Neural crest cell (in vitro differentiated cells): ENCODE data around the gene DNHD1. TPM values are rescaled to one million over a fixed set of nuclear protein-coding genes. Genes with fewer than 3 reads are reported as not detected.

Experiments
- DNase-seq: peaks from one replicate; pipeline ENCODE4 v3.0.0; 2021; ENCODE audit warnings: low read depth, mixed read lengths, low spot score
- H3K27ac Mint-ChIP-seq: one replicate; pipeline ENCODE4 v1.8.0; 2021; ENCODE audit warnings: mild to moderate bottlenecking, mixed read lengths; ENCODE audit not compliant: unreplicated experiment
- H3K27me3 Mint-ChIP-seq: 2 replicates; pipeline ENCODE4 v1.8.0; 2021; ENCODE audit warnings: low read depth, mild to moderate bottlenecking, mixed read lengths
- H3K36me3 Mint-ChIP-seq: 2 replicates; pipeline ENCODE4 v1.8.0; 2021; ENCODE audit warnings: low read depth, mild to moderate bottlenecking, mixed read lengths
- H3K4me1 Mint-ChIP-seq: 2 replicates; pipeline ENCODE4 v1.8.0; 2021; ENCODE audit warnings: mixed read lengths
- H3K4me3 Mint-ChIP-seq: one replicate; pipeline ENCODE4 v1.8.0; 2021; ENCODE audit warnings: mild to moderate bottlenecking, mixed read lengths
- H3K9me3 Mint-ChIP-seq: 2 replicates; pipeline ENCODE4 v1.8.0; 2021; ENCODE audit warnings: mixed read lengths
- total RNA-seq: library from RNA; stranded (reverse); gene quantifications from 2 replicates; pipeline ENCODE4 v1.2.1, GENCODE V29; 2021
- TF ChIP-seq, protein P1 (sequence below): fragments of 200-600 bp; sonication (generic); conservative IDR thresholded peaks from 2 replicates; pipeline ENCODE4 v1.5.0; 2021; ENCODE audit warnings: antibody characterized with exemption, mild to moderate bottlenecking

Gene DNHD1
- total RNA-seq, 1 donor from 2014 or later, result 10.2 TPM

DNA sequence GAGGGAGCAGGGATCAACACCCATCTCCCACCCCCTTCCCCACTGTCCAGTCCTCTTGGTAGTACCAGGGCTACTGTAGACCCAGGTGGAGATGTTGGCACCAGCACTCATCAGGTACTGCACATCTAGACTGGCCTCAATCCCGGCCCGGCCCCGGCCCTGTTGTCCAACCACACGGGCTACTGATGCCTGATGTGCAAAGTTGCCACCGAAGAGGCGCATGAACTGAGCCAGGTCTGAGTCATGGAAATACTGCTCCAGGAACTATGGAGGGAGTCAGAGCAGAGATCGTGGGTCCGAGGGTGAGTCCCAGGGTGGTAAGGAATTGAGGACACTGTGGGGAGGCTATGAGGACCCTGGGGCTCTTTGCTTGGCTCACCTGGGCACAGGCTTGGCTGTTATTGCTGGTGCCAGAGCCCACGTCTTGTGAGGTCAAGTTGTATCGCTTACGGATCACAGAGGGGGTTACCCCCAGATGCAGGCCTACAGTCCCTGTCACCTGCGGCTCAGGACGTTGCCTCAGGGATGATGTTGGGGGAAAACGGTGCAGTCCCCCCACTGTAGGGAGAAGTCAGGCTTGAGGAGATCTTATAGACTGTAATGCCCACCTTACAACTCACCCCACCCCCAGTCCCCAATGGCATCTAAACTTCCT lies 119.6 kb downstream of the DNHD1 start:
- Mint-ChIP-seq H3K36me3 (peaks cover 6% of the 10 kb centered on the region), H3K4me3 (peak overlapping the region; percentile 36), H3K27me3 (no peaks in the 10 kb centered on the region), H3K4me1 (no peaks in the 10 kb centered on the region), H3K27ac (no peak overlapping the region), H3K9me3 (no peaks in the 10 kb centered on the region)
- DNase-seq, result no peak
- TF ChIP-seq, protein P1, sequence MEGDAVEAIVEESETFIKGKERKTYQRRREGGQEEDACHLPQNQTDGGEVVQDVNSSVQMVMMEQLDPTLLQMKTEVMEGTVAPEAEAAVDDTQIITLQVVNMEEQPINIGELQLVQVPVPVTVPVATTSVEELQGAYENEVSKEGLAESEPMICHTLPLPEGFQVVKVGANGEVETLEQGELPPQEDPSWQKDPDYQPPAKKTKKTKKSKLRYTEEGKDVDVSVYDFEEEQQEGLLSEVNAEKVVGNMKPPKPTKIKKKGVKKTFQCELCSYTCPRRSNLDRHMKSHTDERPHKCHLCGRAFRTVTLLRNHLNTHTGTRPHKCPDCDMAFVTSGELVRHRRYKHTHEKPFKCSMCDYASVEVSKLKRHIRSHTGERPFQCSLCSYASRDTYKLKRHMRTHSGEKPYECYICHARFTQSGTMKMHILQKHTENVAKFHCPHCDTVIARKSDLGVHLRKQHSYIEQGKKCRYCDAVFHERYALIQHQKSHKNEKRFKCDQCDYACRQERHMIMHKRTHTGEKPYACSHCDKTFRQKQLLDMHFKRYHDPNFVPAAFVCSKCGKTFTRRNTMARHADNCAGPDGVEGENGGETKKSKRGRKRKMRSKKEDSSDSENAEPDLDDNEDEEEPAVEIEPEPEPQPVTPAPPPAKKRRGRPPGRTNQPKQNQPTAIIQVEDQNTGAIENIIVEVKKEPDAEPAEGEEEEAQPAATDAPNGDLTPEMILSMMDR, result no peak

DNA sequence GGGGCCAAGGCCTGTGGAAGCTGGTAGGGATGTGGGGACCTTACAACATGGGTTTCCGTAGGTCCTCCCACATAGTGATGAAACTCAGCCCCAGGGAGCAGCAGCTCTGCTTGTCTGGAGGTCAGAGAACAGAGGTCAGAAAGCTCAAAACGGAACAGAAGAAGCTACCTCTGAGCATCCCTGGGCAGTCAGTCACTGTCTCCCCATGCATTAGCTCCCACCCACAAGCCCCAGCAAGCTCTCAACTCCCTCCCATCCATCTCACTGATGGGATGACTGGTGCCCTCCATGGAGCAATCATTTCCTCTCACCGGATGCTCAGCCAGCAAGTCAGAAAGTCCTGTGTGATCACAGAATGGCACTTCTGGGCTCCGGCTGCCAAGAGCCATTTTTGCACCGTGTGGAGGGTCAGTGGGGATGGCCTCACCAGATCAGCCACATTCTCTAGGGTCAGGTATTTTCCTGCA lies 120.3 kb downstream of the DNHD1 start:
- no peaks in the 10 kb centered on the region for H3K27me3 Mint-ChIP-seq
- peaks cover 6% of the 10 kb centered on the region for H3K36me3 Mint-ChIP-seq
- no peak for DNase-seq
- TF ChIP-seq, protein P1, result no peak
- H3K4me3 Mint-ChIP-seq, result peak overlapping the region; percentile 36
- no peaks in the 10 kb centered on the region for H3K9me3 Mint-ChIP-seq
- H3K27ac Mint-ChIP-seq, result no peak overlapping the region
- no peaks in the 10 kb centered on the region for H3K4me1 Mint-ChIP-seq

DNA sequence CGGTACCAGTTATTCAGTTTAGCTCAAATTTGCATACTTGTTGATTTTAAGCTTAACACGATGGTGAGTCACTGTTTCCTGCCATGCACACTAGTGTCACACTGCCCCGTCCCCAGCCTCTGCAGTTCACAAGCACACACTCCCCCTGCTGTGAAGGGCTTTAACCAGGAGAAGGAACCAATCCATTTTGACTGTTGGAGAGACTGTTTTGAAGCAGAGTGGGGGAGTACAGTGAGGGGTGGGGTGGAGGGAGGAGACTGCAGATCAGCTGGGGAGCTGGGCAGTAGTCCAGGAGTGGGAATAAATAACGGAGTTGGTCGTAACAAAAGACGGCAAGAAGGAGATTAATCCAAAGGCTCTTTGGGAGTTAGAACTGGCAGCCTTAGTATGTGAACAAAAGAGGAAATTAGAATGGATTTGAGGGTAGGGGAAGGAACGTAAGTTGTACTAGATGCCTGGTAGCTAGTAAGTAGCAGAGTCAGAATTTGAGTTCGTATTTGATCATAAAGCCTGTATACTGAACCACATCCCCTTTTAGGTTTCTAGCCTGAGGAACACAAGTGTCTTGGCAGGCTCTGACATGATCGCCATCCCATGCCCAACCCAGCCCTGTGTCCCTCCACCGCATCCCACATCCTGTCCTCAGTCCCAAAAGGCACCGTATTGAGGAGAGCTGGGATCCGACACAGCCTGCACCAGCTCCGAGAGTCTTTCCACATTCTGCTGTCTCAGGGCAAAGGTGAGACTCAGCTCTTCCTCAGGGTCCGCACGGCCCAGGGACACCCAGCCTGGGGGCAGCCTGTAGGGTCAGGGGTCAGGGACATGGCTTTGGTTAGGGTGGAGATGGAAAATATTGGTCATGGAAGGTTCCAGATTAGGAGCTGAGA lies 121.3 kb downstream of the DNHD1 start:
- no peaks in the 10 kb centered on the region for H3K9me3 Mint-ChIP-seq
- no peaks in the 10 kb centered on the region for H3K4me1 Mint-ChIP-seq
- TF ChIP-seq, protein P1, result no peak
- peaks cover 6% of the 10 kb centered on the region for H3K36me3 Mint-ChIP-seq
- no peak overlapping the region for H3K4me3 Mint-ChIP-seq
- H3K27me3 Mint-ChIP-seq, result no peaks in the 10 kb centered on the region
- no peak overlapping the region for H3K27ac Mint-ChIP-seq
- DNase-seq, result no peak

DNA sequence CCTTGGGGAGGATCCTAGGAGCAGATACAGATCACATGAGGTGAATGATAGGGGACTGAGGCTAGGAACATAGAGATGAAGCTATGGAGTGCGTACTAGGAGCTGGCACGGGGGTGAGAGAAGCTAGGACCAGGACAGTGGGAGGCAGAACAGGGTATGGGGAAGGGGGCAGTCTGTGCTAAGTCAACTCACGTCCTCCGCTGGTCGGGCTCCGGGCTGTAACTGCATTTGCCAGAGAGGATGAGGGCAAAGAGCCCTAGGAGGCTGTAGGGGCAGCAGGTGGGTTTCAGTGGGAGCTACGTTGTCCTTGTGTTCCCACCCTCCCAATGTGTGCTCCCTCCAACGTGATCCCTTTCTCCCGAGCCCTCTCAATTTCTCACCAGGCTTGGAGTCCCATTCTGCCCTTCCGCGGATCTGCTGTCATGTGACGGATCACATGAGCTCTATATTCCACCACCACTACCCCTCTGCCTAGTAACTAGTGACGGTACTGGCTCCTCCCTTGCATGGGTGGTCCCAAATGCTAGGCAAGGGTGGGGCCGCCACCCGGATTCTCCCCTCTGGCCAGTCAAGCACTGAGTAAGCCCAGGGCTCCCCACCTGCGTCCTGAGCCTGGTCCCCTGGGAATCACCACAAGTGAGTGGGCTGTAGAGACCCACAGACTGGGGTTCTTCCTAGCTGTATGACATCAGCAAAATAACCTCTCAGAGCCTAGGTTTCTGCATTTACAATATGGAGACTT lies 122.1 kb downstream of the DNHD1 start, which contains the start of gene TPP1:
Gene TPP1, minus strand, starts transcription at position 419 of the 742 bp plus-strand sequence. Its CDS starts 22 bp downstream, at position 397.
- Mint-ChIP-seq H3K27ac (no peak within 1 kb of the TSS), H3K9me3 (no peaks in the 10 kb centered on the region), H3K4me3 (no peak within 1 kb of the TSS), H3K27me3 (no peaks in the 10 kb centered on the region), H3K36me3 (peaks cover 6% of the 10 kb centered on the region), H3K4me1 (no peaks in the 10 kb centered on the region)
- peak; percentile 78 for DNase-seq
- TF ChIP-seq, protein P1, result no peak

DNA sequence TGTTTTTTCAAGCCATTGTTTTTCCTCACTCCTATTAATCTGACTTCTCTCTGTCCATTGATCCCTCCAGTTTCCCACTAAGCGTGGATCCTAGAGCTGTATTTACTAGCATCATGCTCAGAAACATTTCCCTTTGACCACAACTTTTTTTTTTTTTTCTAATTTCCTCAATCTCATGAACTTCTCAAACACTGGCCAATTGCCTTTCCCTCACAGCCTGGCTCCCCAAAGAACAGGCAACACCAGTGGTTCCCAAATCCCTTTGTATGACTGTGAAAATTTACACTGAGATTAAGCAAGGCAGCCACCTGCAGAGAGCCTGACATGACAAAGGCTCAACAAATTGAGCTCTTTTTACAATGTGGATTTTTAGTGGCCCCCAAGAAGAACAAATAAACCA lies 123.6 kb downstream of the DNHD1 start:
- Mint-ChIP-seq H3K27ac (no peak overlapping the region), H3K4me1 (no peaks in the 10 kb centered on the region), H3K27me3 (no peaks in the 10 kb centered on the region), H3K4me3 (no peak overlapping the region), H3K9me3 (no peaks in the 10 kb centered on the region), H3K36me3 (peaks cover 8% of the 10 kb centered on the region)
- no peak for DNase-seq
- TF ChIP-seq, protein P1, result no peak
